Activated T-cell treated with anti-CD3 and anti-CD28 coated beads, Interleukin-2, amount 50 U/mL, for 24 hours (primary cell): ENCODE measurements around the gene NUDT12.

ENCODE experiments used
- DNase-seq: peaks from one replicate; pipeline ENCODE4 v3.0.0-alpha.2; 2020
- H3K27ac Mint-ChIP-seq: 2 replicates; pipeline ENCODE4 v1.8.0; 2020; ENCODE audit warnings: mild to moderate bottlenecking, mixed read lengths
- H3K27me3 Mint-ChIP-seq: 2 replicates; pipeline ENCODE4 v1.8.0; 2020; ENCODE audit warnings: mixed read lengths
- H3K36me3 Mint-ChIP-seq: 2 replicates; pipeline ENCODE4 v1.8.0; 2020; ENCODE audit warnings: low read depth, mixed read lengths
- H3K4me1 Mint-ChIP-seq: 2 replicates; pipeline ENCODE4 v1.8.0; 2020; ENCODE audit warnings: low read depth, mixed read lengths
- H3K4me3 Mint-ChIP-seq: 2 replicates; pipeline ENCODE4 v1.8.0; 2020; ENCODE audit warnings: mild to moderate bottlenecking, moderate library complexity, mixed read lengths
- H3K9me3 Mint-ChIP-seq: 2 replicates; pipeline ENCODE4 v1.8.0; 2020; ENCODE audit warnings: mixed read lengths

Gene NUDT12

GRCh38 chr5:103519550-103519949 lies 43.0 kb downstream of the NUDT12 start:
- H3K9me3 Mint-ChIP-seq, result no peaks in the 10 kb centered on the region
- H3K27me3 Mint-ChIP-seq, result peaks cover 9% of the 10 kb centered on the region
- H3K4me1 Mint-ChIP-seq, result no peaks in the 10 kb centered on the region
- no peak overlapping the region for H3K4me3 Mint-ChIP-seq
- H3K36me3 Mint-ChIP-seq, result no peaks in the 10 kb centered on the region
- DNase-seq, result no peak
- H3K27ac Mint-ChIP-seq, result no peak overlapping the region

- no peak for DNase-seq
- H3K27me3 Mint-ChIP-seq, result peaks cover 3% of the 10 kb centered on the region
- no peaks in the 10 kb centered on the region for H3K4me1 Mint-ChIP-seq
- H3K27ac Mint-ChIP-seq, result no peak overlapping the region
- H3K9me3 Mint-ChIP-seq, result no peaks in the 10 kb centered on the region
- no peak overlapping the region for H3K4me3 Mint-ChIP-seq
- H3K36me3 Mint-ChIP-seq, result no peaks in the 10 kb centered on the region
These were observed 48.2 kb downstream of the NUDT12 start for GRCh38 chr5:103514371-103514770.

GRCh38 chr5:103513701-103514100 lies 48.9 kb downstream of the NUDT12 start:
- H3K4me1 Mint-ChIP-seq, result no peaks in the 10 kb centered on the region
- no peak overlapping the region for H3K4me3 Mint-ChIP-seq
- no peak overlapping the region for H3K27ac Mint-ChIP-seq
- no peak for DNase-seq
- H3K9me3 Mint-ChIP-seq, result no peaks in the 10 kb centered on the region
- no peaks in the 10 kb centered on the region for H3K36me3 Mint-ChIP-seq
- H3K27me3 Mint-ChIP-seq, result peaks cover 3% of the 10 kb centered on the region

- H3K4me1 Mint-ChIP-seq, result no peaks in the 10 kb centered on the region
- no peak for DNase-seq
- peaks cover 8% of the 10 kb centered on the region for H3K27me3 Mint-ChIP-seq
- H3K36me3 Mint-ChIP-seq, result no peaks in the 10 kb centered on the region
- H3K9me3 Mint-ChIP-seq, result no peaks in the 10 kb centered on the region
- no peak overlapping the region for H3K4me3 Mint-ChIP-seq
- no peak overlapping the region for H3K27ac Mint-ChIP-seq
These were observed 50.1 kb downstream of the NUDT12 start for GRCh38 chr5:103512500-103512899.

GRCh38 chr5:103511554-103511885 lies 51.1 kb downstream of the NUDT12 start:
- no peak overlapping the region for H3K4me3 Mint-ChIP-seq
- H3K27me3 Mint-ChIP-seq, result peaks cover 14% of the 10 kb centered on the region
- peaks cover 3% of the 10 kb centered on the region for H3K9me3 Mint-ChIP-seq
- H3K4me1 Mint-ChIP-seq, result no peaks in the 10 kb centered on the region
- no peaks in the 10 kb centered on the region for H3K36me3 Mint-ChIP-seq
- no peak for DNase-seq
- H3K27ac Mint-ChIP-seq, result no peak overlapping the region

GRCh38 chr5:103510851-103511553 lies 51.6 kb downstream of the NUDT12 start:
- no peaks in the 10 kb centered on the region for H3K4me1 Mint-ChIP-seq
- no peaks in the 10 kb centered on the region for H3K36me3 Mint-ChIP-seq
- no peak for DNase-seq
- H3K27me3 Mint-ChIP-seq, result peaks cover 15% of the 10 kb centered on the region
- H3K4me3 Mint-ChIP-seq, result no peak overlapping the region
- peaks cover 7% of the 10 kb centered on the region for H3K9me3 Mint-ChIP-seq
- no peak overlapping the region for H3K27ac Mint-ChIP-seq

- Mint-ChIP-seq H3K36me3 (no peaks in the 10 kb centered on the region), H3K27ac (no peak overlapping the region), H3K27me3 (peaks cover 26% of the 10 kb centered on the region), H3K9me3 (peaks cover 7% of the 10 kb centered on the region), H3K4me3 (no peak overlapping the region), H3K4me1 (no peaks in the 10 kb centered on the region)
- no peak for DNase-seq
These were observed 56.8 kb downstream of the NUDT12 start for GRCh38 chr5:103505581-103506305.

- Mint-ChIP-seq H3K27me3 (peaks cover 28% of the 10 kb centered on the region), H3K9me3 (peaks cover 7% of the 10 kb centered on the region), H3K4me3 (no peak overlapping the region), H3K36me3 (no peaks in the 10 kb centered on the region), H3K4me1 (no peaks in the 10 kb centered on the region), H3K27ac (no peak overlapping the region)
- no peak for DNase-seq
These were observed 59.5 kb downstream of the NUDT12 start for GRCh38 chr5:103503066-103503465.

GRCh38 chr5:103502662-103503061 lies 59.9 kb downstream of the NUDT12 start:
- no peak overlapping the region for H3K27ac Mint-ChIP-seq
- H3K4me1 Mint-ChIP-seq, result no peaks in the 10 kb centered on the region
- H3K36me3 Mint-ChIP-seq, result no peaks in the 10 kb centered on the region
- no peak overlapping the region for H3K4me3 Mint-ChIP-seq
- no peak for DNase-seq
- H3K27me3 Mint-ChIP-seq, result peaks cover 28% of the 10 kb centered on the region
- peaks cover 7% of the 10 kb centered on the region for H3K9me3 Mint-ChIP-seq
